NCI-H748 (cell line): ENCODE data around the gene MLLT6.

Experiments used
- DNase-seq: peaks from one replicate; lab custom pipeline; 2025; ENCODE audit not compliant: unreplicated experiment; lab: John Stamatoyannopoulos, UW

MLLT6 gene

DNA sequence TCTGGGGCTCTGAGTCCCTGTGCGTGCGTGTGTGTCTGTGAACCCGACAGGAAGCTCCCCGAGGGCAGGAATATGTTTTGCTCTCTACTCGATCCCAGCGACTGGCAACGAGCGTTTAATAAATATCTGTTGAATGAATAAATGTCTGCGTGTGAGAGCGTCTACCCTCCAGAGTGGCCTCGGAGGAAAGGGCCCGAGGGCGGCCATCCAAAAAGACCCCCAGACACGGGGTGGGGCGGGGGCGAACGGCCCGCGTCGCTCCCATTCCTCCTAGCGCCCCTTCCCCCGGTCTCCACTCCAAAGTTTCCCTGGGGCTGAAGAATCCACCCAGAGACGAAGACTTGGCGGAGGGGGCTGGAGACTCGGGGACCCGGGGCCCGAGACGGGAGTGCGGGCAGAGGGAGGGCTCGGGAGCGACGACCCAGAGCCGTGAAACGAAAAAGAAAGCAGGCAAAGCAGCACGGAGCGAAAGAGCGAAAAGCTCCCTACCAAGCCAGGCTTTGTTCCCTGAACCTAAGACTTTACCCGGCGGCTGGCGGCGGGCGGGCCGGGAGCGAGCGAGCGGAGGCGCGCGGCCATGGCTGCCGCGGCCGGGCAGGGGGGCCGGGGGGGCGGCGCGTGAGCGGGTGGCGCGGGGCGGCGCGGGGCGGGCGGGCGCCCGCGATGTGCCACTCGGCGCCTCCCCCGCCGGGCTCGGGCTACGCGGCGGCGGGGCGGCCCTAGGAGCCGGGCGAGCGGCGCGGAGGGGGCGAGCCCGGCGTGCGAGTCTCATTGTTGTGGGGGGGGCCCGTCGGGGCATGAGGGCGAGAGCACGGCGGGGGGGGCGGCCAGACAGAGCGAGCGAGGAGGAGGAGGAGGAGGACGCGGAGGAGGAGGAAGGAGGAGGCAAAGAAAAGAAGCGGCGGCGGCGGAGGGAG lies at the start of gene MLLT6:
TSS of gene MLLT6 (plus strand) at position 668 of the 917 bp plus-strand sequence. CDS start 360 bp downstream, outside the sequence.
- DNase-seq, result peak; percentile 86

GRCh38 chr17:38656959-38657823 lies 47.9 kb upstream of the MLLT6 start:
- no peak for DNase-seq

- DNase-seq, result no peak
These were observed 47.0 kb upstream of the MLLT6 start for GRCh38 chr17:38657824-38658740.

DNA sequence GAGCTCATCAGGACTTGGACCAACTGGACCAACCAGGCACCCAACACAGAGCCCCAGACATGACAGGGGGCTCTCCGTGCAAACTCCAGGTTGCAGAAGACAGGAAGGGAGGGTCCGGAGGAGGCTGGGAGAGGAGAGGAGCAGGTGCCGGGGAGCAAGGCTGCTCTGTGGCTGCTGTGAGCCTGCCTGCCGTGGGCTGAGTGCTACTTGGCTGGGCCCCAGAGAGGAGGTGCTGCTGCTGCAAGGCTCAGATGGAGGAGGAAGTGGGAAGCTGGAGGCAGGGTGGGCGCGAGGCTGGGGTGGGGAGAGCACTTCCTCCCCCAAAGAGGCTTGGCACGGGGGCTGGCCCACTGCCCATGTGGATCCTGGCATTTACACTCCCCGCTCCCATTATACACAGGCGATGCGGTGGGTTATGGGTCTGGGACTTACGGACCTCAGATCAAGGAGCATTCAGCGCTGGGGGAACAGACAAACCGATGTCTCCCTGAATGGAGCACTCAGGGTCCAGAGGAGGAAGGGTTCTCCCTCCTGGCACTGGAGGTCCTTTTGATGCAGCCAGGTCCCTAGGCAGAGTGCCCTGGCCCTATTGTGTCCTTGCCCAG lies 46.2 kb upstream of the MLLT6 start:
- no peak for DNase-seq

GRCh38 chr17:38659415-38659814 lies 45.7 kb upstream of the MLLT6 start:
- no peak for DNase-seq

DNA sequence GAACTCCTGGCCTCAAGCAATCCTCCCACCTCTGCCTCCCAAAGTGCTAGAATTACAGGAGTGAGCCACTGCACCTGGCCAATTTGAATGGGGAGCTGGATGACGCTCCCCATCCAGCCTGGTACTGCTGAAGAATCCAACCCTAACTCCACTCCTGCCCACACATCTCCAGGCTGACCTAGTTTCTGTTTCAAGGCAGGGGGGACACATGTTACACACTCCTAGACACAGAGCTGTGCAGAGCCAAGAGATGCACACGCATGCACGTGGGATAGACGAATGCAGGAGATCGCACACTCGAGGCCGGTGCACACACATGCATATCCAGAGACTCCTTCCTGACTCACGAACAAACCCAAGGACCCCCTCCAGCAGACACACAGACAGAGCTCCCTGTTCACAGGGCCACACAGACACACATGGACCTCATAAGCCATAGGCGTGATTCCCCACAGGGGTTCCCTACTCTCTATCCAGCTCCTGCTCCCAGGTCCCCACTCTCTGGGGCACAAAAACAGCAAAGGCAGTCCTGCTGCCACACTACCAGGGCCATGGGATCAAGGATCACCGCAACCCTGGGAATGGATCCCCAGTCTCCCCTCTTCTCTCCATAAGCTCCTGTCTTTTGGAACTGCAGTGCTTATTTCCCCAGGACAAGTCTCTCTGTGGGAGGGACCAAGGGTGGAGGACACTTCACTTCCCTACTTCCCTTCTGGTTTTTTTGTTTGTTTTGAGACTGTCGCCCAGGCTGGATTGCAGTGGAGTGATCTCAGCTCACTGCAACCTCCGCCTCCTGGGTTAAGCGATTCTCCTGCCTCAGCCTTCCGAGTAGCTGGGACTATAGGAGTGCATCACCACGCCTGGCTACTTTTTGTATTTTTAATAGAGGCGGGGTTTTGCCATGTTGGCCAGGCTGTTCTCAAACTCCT lies 44.7 kb upstream of the MLLT6 start:
- no peak for DNase-seq

DNA sequence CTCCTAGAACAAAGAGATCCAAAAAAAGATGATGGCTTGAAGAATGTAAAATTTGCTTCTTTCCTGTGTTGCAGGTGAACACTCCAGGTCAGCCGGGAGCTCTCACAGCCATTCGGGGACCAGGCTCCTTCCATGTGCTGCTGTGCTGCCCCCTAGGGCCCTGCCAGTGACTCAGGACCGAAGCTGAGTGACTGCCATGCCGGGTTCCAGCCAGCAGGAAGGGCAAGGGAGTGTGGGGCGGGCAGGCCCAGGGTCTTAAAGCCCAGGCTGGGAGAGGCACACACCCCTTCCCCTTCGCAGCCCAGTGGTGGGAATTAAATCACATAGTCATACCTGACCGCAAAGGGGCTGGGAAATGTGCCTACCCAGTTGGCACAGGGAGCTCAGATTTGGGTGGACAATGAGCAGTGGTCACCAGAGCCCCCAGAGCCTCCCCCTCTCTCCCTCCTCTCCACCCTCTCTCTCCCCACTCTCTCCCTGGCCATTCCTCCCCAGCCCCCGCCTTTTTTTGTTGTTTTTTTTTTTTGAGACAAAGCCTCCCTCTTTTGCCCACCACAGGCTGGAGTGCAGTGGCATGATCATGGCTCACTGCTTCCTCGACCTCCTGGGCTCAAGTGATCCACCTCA lies 41.8 kb upstream of the MLLT6 start:
- DNase-seq, result peak; percentile 81

- no peak for DNase-seq
These were observed 41.0 kb upstream of the MLLT6 start for GRCh38 chr17:38663964-38664644.

GRCh38 chr17:38667099-38667786 lies 37.8 kb upstream of the MLLT6 start:
- peak; percentile 72 for DNase-seq

- DNase-seq, result no peak
These were observed 37.3 kb upstream of the MLLT6 start for GRCh38 chr17:38667787-38668122.

GRCh38 chr17:38669520-38669919 lies 35.6 kb upstream of the MLLT6 start:
- no peak for DNase-seq

DNA sequence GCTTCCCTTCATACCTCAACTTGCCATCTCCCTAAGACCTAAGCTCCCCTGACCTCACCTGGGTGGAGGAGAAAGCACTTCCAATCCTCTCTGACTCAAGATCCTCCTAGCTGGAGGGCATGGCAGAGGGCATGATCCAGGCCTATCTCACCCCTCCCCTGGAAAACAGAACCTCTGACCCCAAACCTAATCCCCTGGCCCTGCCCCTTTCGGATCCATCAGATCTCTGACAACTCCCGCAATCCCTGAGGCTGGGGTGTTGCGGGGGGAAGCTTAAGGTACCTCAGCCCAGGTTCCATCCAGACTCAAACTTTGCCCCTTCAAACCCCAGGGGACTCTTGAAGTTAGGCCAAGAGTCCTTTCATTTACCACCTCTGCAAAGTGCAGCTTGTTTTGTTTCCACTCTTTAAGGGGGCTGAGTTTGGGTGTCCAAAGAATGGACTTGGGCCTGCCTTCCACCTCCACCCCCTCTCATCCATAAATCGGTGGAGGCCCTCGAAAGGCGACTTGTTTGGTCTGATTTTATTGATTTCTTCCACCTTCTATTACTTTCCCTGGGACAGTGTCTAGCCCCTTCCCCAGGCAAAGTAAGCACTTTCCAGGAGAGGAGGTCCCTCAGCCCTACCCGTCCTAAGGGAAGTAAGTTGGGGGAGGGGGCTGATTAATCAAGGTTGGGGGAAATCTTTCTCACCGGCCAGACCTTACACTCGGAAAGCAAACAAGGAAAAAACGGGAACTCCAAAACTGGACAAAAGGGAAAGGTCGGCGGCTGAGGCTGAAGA lies 32.9 kb upstream of the MLLT6 start:
- no peak for DNase-seq

DNA sequence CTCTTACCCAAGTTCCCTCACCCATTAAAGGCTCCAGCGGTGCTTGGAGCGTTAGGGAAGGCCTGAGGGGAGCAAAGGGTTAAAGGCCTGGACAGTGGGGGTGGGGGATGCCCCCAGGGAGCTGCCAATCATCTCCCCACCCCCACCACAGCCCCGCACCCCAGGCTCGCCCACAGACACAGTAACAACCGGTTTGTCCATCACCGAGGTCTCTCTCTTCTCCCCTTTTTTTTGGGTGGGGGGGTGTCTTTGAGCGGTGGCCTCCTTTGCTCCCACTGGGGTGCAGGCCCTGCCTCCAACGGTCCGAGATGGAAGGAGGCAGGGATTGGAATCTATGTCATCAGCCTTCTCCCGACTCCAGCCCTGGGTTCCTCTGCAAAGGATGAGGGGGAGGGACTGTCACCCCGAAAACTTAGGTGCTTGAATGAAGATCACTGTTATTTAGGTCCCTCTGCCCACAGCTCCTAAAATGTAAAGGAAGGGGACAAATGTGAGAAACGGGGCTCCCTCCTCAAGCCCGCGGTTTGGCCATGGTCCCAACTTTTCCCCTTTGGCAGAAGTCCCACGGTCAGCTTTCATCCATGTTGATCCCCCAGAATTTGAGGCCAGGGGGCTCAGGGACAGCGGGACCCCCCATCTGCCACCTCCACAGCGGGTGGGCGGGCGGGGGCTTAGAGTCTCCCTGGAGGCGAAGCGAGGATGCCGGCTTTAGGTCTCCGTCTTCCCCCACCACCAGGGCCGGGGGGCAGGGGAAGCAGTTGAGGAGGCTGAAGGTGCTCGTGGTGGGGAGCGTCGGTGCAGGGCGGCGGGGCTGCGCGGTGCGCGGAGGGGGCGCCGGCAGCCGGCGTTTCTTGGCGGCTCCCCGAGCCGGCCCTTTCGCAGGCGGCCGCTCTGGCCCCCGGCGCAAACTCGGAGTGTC lies 32.0 kb upstream of the MLLT6 start:
- DNase-seq, result no peak

- DNase-seq, result peak; percentile 24
These were observed 31.4 kb upstream of the MLLT6 start for GRCh38 chr17:38673707-38674013.

DNA sequence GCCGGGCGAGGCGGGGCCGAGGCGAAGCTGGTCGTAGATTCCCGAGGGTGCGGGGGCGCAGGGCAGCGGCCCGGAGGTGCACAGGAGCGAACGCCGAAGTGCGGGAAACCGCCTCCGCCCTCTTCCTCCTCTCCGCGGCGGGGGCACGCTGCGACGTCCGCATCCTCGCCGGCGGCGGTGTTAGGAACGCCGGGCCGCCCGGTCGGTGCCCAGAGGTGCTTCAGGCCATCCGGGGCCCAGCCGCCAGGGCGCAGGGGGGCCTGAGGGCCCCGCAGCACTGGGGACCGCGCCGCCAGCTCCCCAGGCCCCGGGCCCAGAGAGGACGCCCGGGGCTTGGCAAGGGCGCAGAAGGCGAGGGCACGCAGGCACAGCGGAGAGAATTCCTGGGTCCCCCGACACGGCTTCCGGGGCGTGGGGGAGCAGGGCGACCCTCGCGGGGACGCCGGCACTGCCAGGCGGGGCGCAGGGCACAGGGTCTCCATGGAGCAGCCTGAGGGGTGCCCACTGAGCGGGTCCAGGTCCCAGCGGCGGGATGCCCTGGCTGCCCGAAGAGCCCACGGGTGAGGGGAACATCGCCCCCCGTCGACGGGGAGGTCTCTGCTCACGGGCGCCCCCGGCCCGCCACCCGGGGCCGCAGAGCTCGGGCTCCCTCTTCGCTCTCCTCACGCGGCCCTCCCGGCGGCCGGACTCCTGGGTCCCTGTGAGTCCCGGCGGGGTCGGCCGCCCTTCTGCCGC lies 30.9 kb upstream of the MLLT6 start:
- DNase-seq, result peak; percentile 70
